Sigmoid colon (tissue), 4 donors: Measurements from ENCODE around the gene FBXL19.

ENCODE experiments used
- EP300 ChIP-seq, 4 donors: sonication (generic); formaldehyde crosslinking; IDR thresholded peaks; one replicate each; pipeline ENCODE4 v1.6.1; 2017; ENCODE audit warnings: antibody characterized with exemption in 4 of 4
- POLR2A ChIP-seq, 2 donors: fragments of 450-650 bp; IDR thresholded peaks; one replicate each; pipeline ENCODE4 v1.6.1; 2016; ENCODE audit warnings: antibody characterized with exemption in 2 of 2, mild to moderate bottlenecking in 2 of 2, moderate library complexity in 2 of 2
- TF ChIP-seq, protein P1 (sequence below), 4 experiments: fragments of 450-650 bp in 3 of 4; fragments of 200-600 bp in 1 of 4; IDR thresholded peaks; one replicate each; pipeline ENCODE4 v1.5.1; 2016 to 2019; ENCODE audit warnings: antibody characterized with exemption in 4 of 4, mild to moderate bottlenecking in 3 of 4, moderate library complexity in 2 of 4

DNA sequence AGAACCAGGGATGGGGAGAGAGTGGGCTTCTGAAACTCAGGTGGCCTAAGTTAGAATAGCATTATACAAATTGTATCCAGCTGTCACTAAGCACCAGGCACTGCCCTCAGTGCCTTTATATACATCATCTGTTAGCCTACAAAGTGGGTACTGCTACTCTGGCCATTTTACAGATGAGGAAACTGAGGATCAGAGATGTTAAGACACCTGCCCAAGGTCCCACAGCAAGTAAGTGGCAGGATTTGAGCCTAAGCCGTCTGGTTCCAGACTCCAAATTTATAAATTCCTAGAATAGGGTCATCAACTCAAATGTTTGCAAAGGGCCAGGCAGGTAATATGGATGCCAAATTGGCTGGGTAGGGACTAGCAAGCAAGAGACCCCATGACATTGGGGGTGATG, 27.8 kb downstream of the FBXL19 start:
- TF ChIP-seq POLR2A (IDR thresholded peaks at IDR 0.05) (no peak), EP300 (IDR thresholded peaks at IDR 0.05) (no peak)
- TF ChIP-seq, protein P1, sequence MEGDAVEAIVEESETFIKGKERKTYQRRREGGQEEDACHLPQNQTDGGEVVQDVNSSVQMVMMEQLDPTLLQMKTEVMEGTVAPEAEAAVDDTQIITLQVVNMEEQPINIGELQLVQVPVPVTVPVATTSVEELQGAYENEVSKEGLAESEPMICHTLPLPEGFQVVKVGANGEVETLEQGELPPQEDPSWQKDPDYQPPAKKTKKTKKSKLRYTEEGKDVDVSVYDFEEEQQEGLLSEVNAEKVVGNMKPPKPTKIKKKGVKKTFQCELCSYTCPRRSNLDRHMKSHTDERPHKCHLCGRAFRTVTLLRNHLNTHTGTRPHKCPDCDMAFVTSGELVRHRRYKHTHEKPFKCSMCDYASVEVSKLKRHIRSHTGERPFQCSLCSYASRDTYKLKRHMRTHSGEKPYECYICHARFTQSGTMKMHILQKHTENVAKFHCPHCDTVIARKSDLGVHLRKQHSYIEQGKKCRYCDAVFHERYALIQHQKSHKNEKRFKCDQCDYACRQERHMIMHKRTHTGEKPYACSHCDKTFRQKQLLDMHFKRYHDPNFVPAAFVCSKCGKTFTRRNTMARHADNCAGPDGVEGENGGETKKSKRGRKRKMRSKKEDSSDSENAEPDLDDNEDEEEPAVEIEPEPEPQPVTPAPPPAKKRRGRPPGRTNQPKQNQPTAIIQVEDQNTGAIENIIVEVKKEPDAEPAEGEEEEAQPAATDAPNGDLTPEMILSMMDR (IDR thresholded peaks at IDR 0.05) = no peak
